GM21619 (cell line): Measurements from ENCODE around the gene KLHL9.
"Not testable (repeated sequence)": the region's sequence is repeated elsewhere in the genome, so short reads cannot be mapped to it uniquely, and the experiment has no call there.

Experiments used
- ATAC-seq: cut with Tn5 transposase; IDR thresholded peaks from one replicate; pipeline ENCODE4 v1.9.1; 2021; ENCODE audit not compliant: unreplicated experiment

Gene KLHL9

GRCh38 chr9:21334701-21335632, at the start of gene KLHL9:
KLHL9 (minus strand) TSS chr9:21335404; CDS start chr9:21334859, 545 bp downstream.
- ATAC-seq: peak; percentile 90

GRCh38 chr9:21383627-21384026, 48.4 kb upstream of the KLHL9 start:
- no peak for ATAC-seq

GRCh38 chr9:21381448-21382339, 46.5 kb upstream of the KLHL9 start:
- peak; percentile 97 for ATAC-seq

- not testable (repeated sequence) for ATAC-seq
Measured at GRCh38 chr9:21371467-21371866, 36.3 kb upstream of the KLHL9 start.

- ATAC-seq: no peak
Measured at GRCh38 chr9:21367957-21368356, 32.8 kb upstream of the KLHL9 start, which contains the start of gene IFNA13. IFNA13 (minus strand) TSS chr9:21368057; CDS start chr9:21368010, 47 bp downstream.

GRCh38 chr9:21367169-21367568, 32.0 kb upstream of the KLHL9 start:
- peak; percentile 80 for ATAC-seq

- no peak for ATAC-seq
Measured at GRCh38 chr9:21362287-21362686, 27.1 kb upstream of the KLHL9 start.

- peak; percentile 86 for ATAC-seq
Measured at GRCh38 chr9:21357479-21358460, 22.6 kb upstream of the KLHL9 start.

- ATAC-seq: no peak
Measured at GRCh38 chr9:21350787-21351186, 15.6 kb upstream of the KLHL9 start, which contains the start of gene IFNA6. IFNA6 (minus strand) TSS chr9:21350887; CDS start chr9:21350887, 0 bp downstream.

GRCh38 chr9:21348430-21348970, 13.3 kb upstream of the KLHL9 start:
- ATAC-seq: no peak

- no peak for ATAC-seq
Measured at GRCh38 chr9:21340735-21341134, 5.5 kb upstream of the KLHL9 start.

- ATAC-seq: no peak
Measured at GRCh38 chr9:21336457-21336856, 1.3 kb upstream of the KLHL9 start.

- no peak for ATAC-seq
Measured at GRCh38 chr9:21333226-21333625, 2.0 kb downstream of the KLHL9 start.

GRCh38 chr9:21331676-21332402, 3.4 kb downstream of the KLHL9 start:
- ATAC-seq: no peak

GRCh38 chr9:21326526-21327139, 8.6 kb downstream of the KLHL9 start:
- ATAC-seq: peak; percentile 85

- ATAC-seq: no peak
Measured at GRCh38 chr9:21324047-21324446, 11.2 kb downstream of the KLHL9 start.

GRCh38 chr9:21322911-21323461, 12.2 kb downstream of the KLHL9 start:
- ATAC-seq: no peak

GRCh38 chr9:21320465-21320864, 14.7 kb downstream of the KLHL9 start:
- ATAC-seq: no peak
